PC-9 (cell line): ENCODE data around the gene YRDC. TPM values are rescaled to one million over a fixed set of nuclear protein-coding genes. Genes with fewer than 3 reads are reported as not detected.

Experiments
- BruUV-seq: library from RNA; stranded (reverse); fragments of 400-500 nt; replicated peaks from 2 replicates; lab custom pipeline; 2021; lab: Mats Ljungman, UMichigan
- CTCF ChIA-PET: fragments of 300-600 bp; sonication (Branson Sonifier 250); formaldehyde crosslinking; loops from one replicate; lab custom pipeline; 2022; ENCODE audit warnings: antibody characterized with exemption; lab: Charles Lee
- POLR2A ChIA-PET: fragments of 300-600 bp; sonication (Branson Sonifier 250); formaldehyde crosslinking; loops from one replicate; lab custom pipeline; 2022; ENCODE audit warnings: antibody characterized with exemption; ENCODE audit not compliant: unreplicated experiment; lab: Charles Lee
- DNase-seq, 2 experiments: peaks; one replicate each; pipeline versions ENCODE4 v3.0.0 to v3.0.0-alpha.2; 2015 to 2022; ENCODE audit warnings: mixed read lengths in 1 of 2
- H2AFZ ChIP-seq: fragments of 200-600 bp; sonication (generic); 2 replicates; pipeline ENCODE4 v1.8.1; 2017; ENCODE audit warnings: antibody characterized with exemption
- H3F3A ChIP-seq: fragments of 200-600 bp; sonication (generic); 2 replicates; pipeline ENCODE4 v1.8.1; 2017; ENCODE audit warnings: antibody characterized with exemption, mild to moderate bottlenecking, low read depth; ENCODE audit not compliant: insufficient read depth
- H3K27ac ChIP-seq: fragments of 200-600 bp; sonication (generic); 2 replicates; pipeline ENCODE4 v1.6.1; 2016; ENCODE audit warnings: mixed run types
- H3K27me3 ChIP-seq: fragments of 200-600 bp; sonication (generic); 2 replicates; pipeline ENCODE4 v1.6.1; 2016; ENCODE audit warnings: low read depth, mixed run types; ENCODE audit not compliant: insufficient read depth
- H3K36me3 ChIP-seq: fragments of 200-600 bp; sonication (generic); 2 replicates; pipeline ENCODE4 v1.6.1; 2016; ENCODE audit warnings: low read depth, mixed run types
- H3K4me1 ChIP-seq: fragments of 200-600 bp; sonication (generic); replicated peaks from 2 replicates; pipeline ENCODE4 v1.6.1; 2016; ENCODE audit warnings: mixed run types; ENCODE audit not compliant: insufficient read depth
- H3K4me2 ChIP-seq: fragments of 200-600 bp; sonication (generic); 2 replicates; pipeline ENCODE4 v1.6.1; 2017; ENCODE audit warnings: mixed run types
- H3K4me3 ChIP-seq: fragments of 200-600 bp; sonication (generic); 2 replicates; pipeline ENCODE4 v1.6.1; 2016; ENCODE audit warnings: mixed run types
- H3K79me2 ChIP-seq: fragments of 200-600 bp; sonication (generic); 2 replicates; pipeline ENCODE4 v1.6.1; 2017; ENCODE audit warnings: low read depth, mixed run types
- H3K9me2 ChIP-seq: fragments of 200-600 bp; sonication (generic); 2 replicates; pipeline ENCODE4 v1.8.1; 2017; ENCODE audit warnings: mild to moderate bottlenecking; ENCODE audit not compliant: insufficient read depth
- H3K9me3 ChIP-seq: fragments of 200-600 bp; sonication (generic); 2 replicates; pipeline ENCODE4 v1.8.1; 2016; ENCODE audit warnings: low read depth; ENCODE audit not compliant: insufficient read depth
- H4K20me1 ChIP-seq: fragments of 200-600 bp; sonication (generic); 2 replicates; pipeline ENCODE4 v1.8.1; 2017; ENCODE audit not compliant: insufficient read depth
- EZH2 ChIP-seq: fragments of 200-600 bp; sonication (generic); IDR thresholded peaks from 2 replicates; pipeline ENCODE4 v1.8.0; 2017; ENCODE audit warnings: antibody characterized with exemption, low read depth
- intact Hi-C: fragments of 100-400 bp; cut with micrococcal nuclease; formaldehyde crosslinking; loops from one replicate; pipeline ENCODE4 v1.10.0; 2022; ENCODE audit not compliant: unreplicated experiment
- total RNA-seq: library from RNA; stranded (reverse); gene quantifications from 2 replicates; pipeline ENCODE4 v1.2.3, GENCODE V29; 2021
- TF ChIP-seq, protein P1 (sequence below): fragments of 200-600 bp; sonication (generic); conservative IDR thresholded peaks from 2 replicates; pipeline ENCODE4 v1.6.1; 2017; ENCODE audit warnings: mixed run types, antibody characterized with exemption, mild to moderate bottlenecking, moderate library complexity

The YRDC gene
- total RNA-seq, 1 experiment from 2014 or later = 13.2 TPM

DNA sequence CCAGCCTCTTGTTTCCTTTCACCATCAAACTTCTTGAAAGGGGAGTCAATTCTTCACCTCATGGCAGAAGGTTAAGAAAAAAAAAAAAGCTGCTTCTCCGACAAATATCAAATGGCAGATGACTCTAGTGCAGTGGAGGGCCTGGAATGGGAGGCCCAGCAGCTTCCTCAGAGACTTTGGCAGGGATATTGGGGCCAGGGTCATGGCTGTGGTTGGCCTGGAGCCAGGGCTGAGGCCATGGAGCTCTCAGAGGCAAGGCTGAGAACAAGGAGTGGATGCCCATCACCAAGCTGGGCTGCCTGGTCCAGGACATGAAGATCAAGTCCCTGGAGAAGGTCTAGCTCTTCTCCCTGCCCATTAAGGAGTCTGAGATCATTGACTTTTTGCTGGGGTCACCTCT lies 32.7 kb upstream of the YRDC start:
- no peak overlapping the region for H3K4me2 ChIP-seq
- ChIA-PET POLR2A (no interaction called here), CTCF (no interaction called here)
- H3F3A ChIP-seq = no peaks in the 10 kb centered on the region
- no TSS peak for BruUV-seq
- DNase-seq = no peak
- intact Hi-C loops = no loop called here
- no peak overlapping the region for H3K27ac ChIP-seq
- peaks cover 11% of the 10 kb centered on the region for H3K4me1 ChIP-seq
- no peaks in the 10 kb centered on the region for H3K9me3 ChIP-seq
- no peaks in the 10 kb centered on the region for H4K20me1 ChIP-seq
- H3K9me2 ChIP-seq = no peaks in the 10 kb centered on the region
- no peaks in the 10 kb centered on the region for H3K27me3 ChIP-seq
- no peak overlapping the region for H3K4me3 ChIP-seq
- peaks cover 26% of the 10 kb centered on the region for H3K36me3 ChIP-seq
- TF ChIP-seq, protein P1, sequence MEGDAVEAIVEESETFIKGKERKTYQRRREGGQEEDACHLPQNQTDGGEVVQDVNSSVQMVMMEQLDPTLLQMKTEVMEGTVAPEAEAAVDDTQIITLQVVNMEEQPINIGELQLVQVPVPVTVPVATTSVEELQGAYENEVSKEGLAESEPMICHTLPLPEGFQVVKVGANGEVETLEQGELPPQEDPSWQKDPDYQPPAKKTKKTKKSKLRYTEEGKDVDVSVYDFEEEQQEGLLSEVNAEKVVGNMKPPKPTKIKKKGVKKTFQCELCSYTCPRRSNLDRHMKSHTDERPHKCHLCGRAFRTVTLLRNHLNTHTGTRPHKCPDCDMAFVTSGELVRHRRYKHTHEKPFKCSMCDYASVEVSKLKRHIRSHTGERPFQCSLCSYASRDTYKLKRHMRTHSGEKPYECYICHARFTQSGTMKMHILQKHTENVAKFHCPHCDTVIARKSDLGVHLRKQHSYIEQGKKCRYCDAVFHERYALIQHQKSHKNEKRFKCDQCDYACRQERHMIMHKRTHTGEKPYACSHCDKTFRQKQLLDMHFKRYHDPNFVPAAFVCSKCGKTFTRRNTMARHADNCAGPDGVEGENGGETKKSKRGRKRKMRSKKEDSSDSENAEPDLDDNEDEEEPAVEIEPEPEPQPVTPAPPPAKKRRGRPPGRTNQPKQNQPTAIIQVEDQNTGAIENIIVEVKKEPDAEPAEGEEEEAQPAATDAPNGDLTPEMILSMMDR = no peak
- no peak for TF ChIP-seq EZH2
- H2AFZ ChIP-seq = no peak overlapping the region
- peaks cover 21% of the 10 kb centered on the region for H3K79me2 ChIP-seq

DNA sequence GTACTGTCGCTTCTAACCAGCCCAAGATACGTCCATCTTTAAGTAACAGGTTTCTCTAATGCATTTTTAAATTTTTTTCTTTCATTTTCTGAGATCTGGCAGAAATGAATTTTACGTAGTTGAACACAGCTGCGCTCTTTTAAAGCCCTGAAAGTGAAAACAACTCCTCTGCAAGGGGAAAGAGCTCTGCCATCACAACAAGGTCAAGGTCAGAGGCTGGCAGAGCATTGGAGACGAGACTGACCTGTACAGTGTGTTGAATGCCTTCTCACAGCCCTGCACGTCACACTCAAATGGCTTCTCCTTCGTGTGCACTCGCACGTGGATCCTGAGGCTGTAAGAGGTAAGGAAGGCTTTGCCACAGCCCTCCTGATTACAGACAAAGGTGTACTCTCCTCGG lies 31.7 kb upstream of the YRDC start:
- Histone ChIP-seq H3K79me2 (peaks cover 11% of the 10 kb centered on the region), H4K20me1 (no peaks in the 10 kb centered on the region), H3K9me3 (no peaks in the 10 kb centered on the region), H3K4me2 (no peak overlapping the region), H3K4me1 (peaks cover 1% of the 10 kb centered on the region), H3K4me3 (no peak overlapping the region), H3K27ac (no peak overlapping the region), H3K9me2 (no peaks in the 10 kb centered on the region), H3K27me3 (no peaks in the 10 kb centered on the region), H3F3A (no peaks in the 10 kb centered on the region), H3K36me3 (peaks cover 32% of the 10 kb centered on the region), H2AFZ (no peak overlapping the region)
- no peak for DNase-seq
- ChIA-PET POLR2A (no interaction called here), CTCF (interaction anchor here (0.5 kb wide), 1 partner anchor 31 kb away, joined by 4 read pairs; no protein-coding TSS in a partner anchor)
- TF ChIP-seq EZH2 = no peak
- TF ChIP-seq, protein P1 = no peak
- intact Hi-C loops = no loop called here
- BruUV-seq = no TSS peak

DNA sequence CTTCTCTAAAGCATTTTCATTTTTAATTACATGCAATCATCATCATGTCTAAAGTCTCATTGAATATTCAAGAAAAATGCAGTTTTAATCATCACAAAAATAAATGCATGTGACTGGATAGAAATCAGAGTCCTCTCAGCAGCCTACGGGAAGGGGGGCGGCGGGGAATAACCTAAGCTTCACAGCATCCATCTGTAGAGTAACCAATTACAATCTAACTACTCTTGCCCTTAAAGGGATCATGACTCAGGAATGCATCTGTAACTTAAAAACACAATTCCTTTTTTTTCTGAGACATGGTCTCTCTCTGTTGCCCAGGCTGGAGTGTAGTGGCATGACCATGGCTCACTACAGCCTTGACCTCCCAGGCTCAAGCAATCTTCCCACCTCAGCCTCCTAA lies 28.8 kb upstream of the YRDC start:
- intact Hi-C loops = no loop called here
- H3K4me2 ChIP-seq = no peak overlapping the region
- H3K9me3 ChIP-seq = no peaks in the 10 kb centered on the region
- no peaks in the 10 kb centered on the region for H3F3A ChIP-seq
- CTCF ChIA-PET = no interaction called here
- no peak overlapping the region for H2AFZ ChIP-seq
- H3K27ac ChIP-seq = no peak overlapping the region
- no peaks in the 10 kb centered on the region for H3K27me3 ChIP-seq
- H4K20me1 ChIP-seq = no peaks in the 10 kb centered on the region
- no peak for TF ChIP-seq EZH2
- TF ChIP-seq, protein P1 = no peak
- no TSS peak for BruUV-seq
- H3K4me1 ChIP-seq = no peaks in the 10 kb centered on the region
- no peaks in the 10 kb centered on the region for H3K9me2 ChIP-seq
- no peak for DNase-seq
- H3K36me3 ChIP-seq = peaks cover 39% of the 10 kb centered on the region
- H3K4me3 ChIP-seq = no peak overlapping the region
- POLR2A ChIA-PET = no interaction called here
- no peaks in the 10 kb centered on the region for H3K79me2 ChIP-seq
